HepG2 (cell line): Measurements from ENCODE around the gene RABGGTA. TPM values are rescaled to one million over a fixed set of nuclear protein-coding genes. Genes with fewer than 3 reads are reported as not detected.
A peak's percentile ranks its signal among the peaks of the same experiment; 100 is the strongest.

Experiments used
- CREM ChIP-seq, 2 experiments: sonication (generic) in 1 of 2; formaldehyde crosslinking in 1 of 2; IDR thresholded peaks; 2 replicates each; pipeline versions ENCODE4 v1.4.0 to v1.6.1; 2016 to 2020; ENCODE audit warnings: antibody characterized with exemption in 1 of 2, mild to moderate bottlenecking in 1 of 2, missing genetic modification reagents in 1 of 2
- E2F5 ChIP-seq: sonication (generic); formaldehyde crosslinking; conservative IDR thresholded peaks from 2 replicates; pipeline ENCODE4 v1.4.0; 2020; ENCODE audit warnings: missing genetic modification reagents
- IRF2 ChIP-seq: IDR thresholded peaks from 2 replicates; pipeline ENCODE4 v1.6.1; 2018; ENCODE audit warnings: missing genetic modification reagents, missing compliant biosample characterization
- NONO ChIP-seq, 2 experiments: fragments of 450-650 bp in 1 of 2; sonication (generic) in 1 of 2; formaldehyde crosslinking in 1 of 2; IDR thresholded peaks in 1 of 2; conservative IDR thresholded peaks in 1 of 2; 2 replicates each; pipeline versions ENCODE4 v1.6.1 to v1.8.0; 2017 to 2022; ENCODE audit warnings: mild to moderate bottlenecking in 1 of 2, missing genetic modification reagents in 1 of 2, moderate library complexity in 1 of 2
- PLRG1 ChIP-seq: fragments of 450-650 bp; conservative IDR thresholded peaks from 2 replicates; pipeline ENCODE4 v1.6.1; 2016
- RXRA ChIP-seq: sonication (generic); formaldehyde crosslinking; IDR thresholded peaks from 2 replicates; pipeline ENCODE4 v1.5.1; 2020; ENCODE audit warnings: missing genetic modification reagents
- TBL1XR1 ChIP-seq: fragments of 150-350 bp; IDR thresholded peaks from 2 replicates; pipeline ENCODE4 v1.6.1; 2014; ENCODE audit warnings: borderline replicate concordance, low read length; ENCODE audit not compliant: partially characterized antibody
- TFE3 ChIP-seq: IDR thresholded peaks from 2 replicates; pipeline ENCODE4 v1.6.1; 2016
- YY1 ChIP-seq: IDR thresholded peaks from 2 replicates; pipeline ENCODE4 v1.6.1; 2011; ENCODE audit warnings: low read length, low read depth, moderate library complexity, mild to moderate bottlenecking; ENCODE audit not compliant: insufficient read depth, insufficient replicate concordance
- ZBTB25 ChIP-seq: IDR thresholded peaks from 2 replicates; pipeline ENCODE4 v1.6.1; 2018; ENCODE audit warnings: missing genetic modification reagents
- ZFAT ChIP-seq: sonication (generic); formaldehyde crosslinking; conservative IDR thresholded peaks from 2 replicates; pipeline ENCODE4 v1.8.1; 2023; ENCODE audit warnings: missing genetic modification reagents, inconsistent platforms
- ZNF260 ChIP-seq: sonication (generic); formaldehyde crosslinking; IDR thresholded peaks from 2 replicates; pipeline ENCODE4 v1.4.0; 2020; ENCODE audit warnings: missing genetic modification reagents, low read depth, mild to moderate bottlenecking, borderline replicate concordance
- ZNF274 ChIP-seq: sonication (generic); formaldehyde crosslinking; IDR thresholded peaks from 2 replicates; pipeline ENCODE4 v1.5.1; 2020; ENCODE audit warnings: mild to moderate bottlenecking, missing genetic modification reagents
- ZNF350 ChIP-seq: sonication (generic); formaldehyde crosslinking; IDR thresholded peaks from 2 replicates; pipeline ENCODE4 v1.4.0; 2020; ENCODE audit warnings: mild to moderate bottlenecking, low read depth, missing genetic modification reagents, borderline replicate concordance
- ZNF367 ChIP-seq: sonication (generic); formaldehyde crosslinking; IDR thresholded peaks from 2 replicates; pipeline ENCODE4 v1.4.0; 2020; ENCODE audit warnings: missing genetic modification reagents, borderline replicate concordance
- ZNF431 ChIP-seq: sonication (generic); formaldehyde crosslinking; IDR thresholded peaks from 2 replicates; pipeline ENCODE4 v1.9.0; 2022; ENCODE audit warnings: missing genetic modification reagents, low read depth, mild to moderate bottlenecking, borderline replicate concordance
- ZNF460 ChIP-seq: sonication (generic); formaldehyde crosslinking; IDR thresholded peaks from 2 replicates; pipeline ENCODE4 v1.5.1; 2020; ENCODE audit warnings: missing genetic modification reagents, mild to moderate bottlenecking, borderline replicate concordance
- ZNF550 ChIP-seq: sonication (generic); formaldehyde crosslinking; IDR thresholded peaks from 2 replicates; pipeline ENCODE4 v1.4.0; 2020; ENCODE audit warnings: mild to moderate bottlenecking, missing genetic modification reagents, borderline replicate concordance
- ZNF597 ChIP-seq: sonication (generic); formaldehyde crosslinking; IDR thresholded peaks from 2 replicates; pipeline ENCODE4 v1.5.0; 2020; ENCODE audit warnings: missing genetic modification reagents
- ZNF629 ChIP-seq: sonication (generic); formaldehyde crosslinking; conservative IDR thresholded peaks from 2 replicates; pipeline ENCODE4 v1.5.0; 2020; ENCODE audit warnings: missing genetic modification reagents
- ZNF841 ChIP-seq: sonication (generic); formaldehyde crosslinking; IDR thresholded peaks from 2 replicates; pipeline ENCODE4 v1.8.1; 2023; ENCODE audit warnings: missing genetic modification reagents, borderline replicate concordance
- ZSCAN20 ChIP-seq: sonication (generic); formaldehyde crosslinking; IDR thresholded peaks from 2 replicates; pipeline ENCODE4 v1.4.0; 2020; ENCODE audit warnings: missing genetic modification reagents, mild to moderate bottlenecking, borderline replicate concordance
- ZSCAN31 ChIP-seq: sonication (generic); formaldehyde crosslinking; IDR thresholded peaks from 2 replicates; pipeline ENCODE4 v1.5.0; 2020; ENCODE audit warnings: low read depth, mild to moderate bottlenecking, missing genetic modification reagents
- polyA plus RNA-seq, 8 experiments: library from polyadenylated mRNA; depleted of rRNA in 3 of 8; stranded (reverse) in 7 of 8; unstranded in 1 of 8; fragments of >200 nt; fragmentation: Illumina TruSeq in 4 of 8; extraction: Trizol in 4 of 8; gene quantifications; 2 replicates each; pipeline versions ENCODE4 v1.2.1 to v1.2.3, GENCODE V29; 2011 to 2016; ENCODE audit warnings: low read depth in 4 of 8, missing spikeins in 1 of 8, mixed read lengths in 1 of 8; ENCODE audit not compliant: insufficient read depth in 1 of 8
- total RNA-seq, 5 experiments: library from RNA; depleted of rRNA; stranded (reverse); fragments of >200 nt; fragmentation: Illumina TruSeq; extraction: Trizol; gene quantifications; 2 replicates each; pipeline ENCODE4 v1.2.3, GENCODE V29; 2016; ENCODE audit warnings: low read depth in 1 of 5

RABGGTA gene
- total and polyA plus RNA-seq, 2 of the 13 experiments (the other 11 are each of a cell fraction or from before 2014, with no cell fraction given) = 57.9 to 90.8 TPM

- TF ChIP-seq YY1 (no peak), ZNF841 (CRISPR knock-in tag) (no peak), ZNF550 (CRISPR knock-in tag) (no peak; the same call in 1 of the 2 replicates), ZBTB25 (CRISPR knock-in tag) (no peak), PLRG1 (no peak), ZNF350 (CRISPR knock-in tag) (peak; percentile 85), CREM (IDR thresholded peaks at IDR 0.05) (peak; percentile 100), CREM (CRISPR knock-in tag; IDR thresholded peaks at IDR 0.05) (0 out of 2 replicates have a peak, but pooled peaks have one; percentile 33), TFE3 (no peak; the same call in 1 of the 2 replicates), ZNF629 (no peak), E2F5 (CRISPR knock-in tag) (no peak; the same call in 1 of the 2 replicates), RXRA (CRISPR knock-in tag) (no peak; the same call in 1 of the 2 replicates), ZNF597 (peak; percentile 96), ZNF367 (CRISPR knock-in tag) (no peak), ZSCAN31 (CRISPR knock-in tag) (peak; percentile 100), ZNF274 (CRISPR knock-in tag) (0 out of 2 replicates have a peak, but pooled peaks have one; percentile 85), NONO (IDR thresholded peaks at IDR 0.05) (no peak), NONO (CRISPR knock-in tag; conservative IDR thresholded peaks at IDR 0.05) (no peak; the same call in 1 of the 2 replicates), ZNF460 (CRISPR knock-in tag) (no peak), ZNF431 (peak; percentile 76; the same call in 1 of the 2 replicates), TBL1XR1 (no peak), ZNF260 (0 out of 2 replicates have a peak, but pooled peaks have one; percentile 77), ZSCAN20 (CRISPR knock-in tag) (no peak), ZFAT (no peak), IRF2 (CRISPR knock-in tag) (peak; percentile 87)
These were observed 39.2 kb downstream of the RABGGTA start, which contains the start of gene NEDD8 (continued) for GRCh38 chr14:24232121-24232644.
